Measurements from ENCODE around the gene CHCHD3. TPM values are rescaled to one million over a fixed set of nuclear protein-coding genes. Genes with fewer than 3 reads are reported as not detected.
"Not testable (repeated sequence)": the region's sequence is repeated elsewhere in the genome, so short reads cannot be mapped to it uniquely, and the experiment has no call there.

Gene CHCHD3
- total and polyA plus RNA-seq, 2 experiments from 2014 or later = 65.3 to 68.5 TPM

DNA sequence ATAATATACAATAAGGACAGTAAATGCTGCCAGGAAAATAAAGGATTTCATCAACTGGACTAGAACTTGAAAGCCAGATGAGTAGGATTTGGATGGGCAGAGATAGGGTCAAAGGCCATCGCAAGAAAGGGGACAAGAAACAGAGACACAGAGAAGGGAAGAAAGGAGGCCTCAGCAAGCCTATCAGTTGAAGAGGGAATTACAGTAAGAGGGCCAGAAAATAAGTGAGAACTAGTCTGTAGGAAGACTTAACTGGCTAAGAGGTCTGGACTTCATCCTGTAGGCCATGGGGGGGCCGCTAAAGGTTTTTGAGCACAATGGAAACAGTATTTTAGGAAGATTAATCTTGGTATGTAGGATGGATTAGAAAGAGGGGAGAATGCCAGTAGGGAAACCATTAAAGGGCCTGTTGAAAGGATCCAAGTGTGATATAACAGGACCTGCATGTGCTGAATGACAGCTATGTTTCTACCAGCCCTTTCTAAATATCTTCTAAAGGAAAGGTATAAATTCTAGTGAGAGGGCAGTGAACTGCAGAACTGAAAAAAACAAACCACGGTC lies 174.4 kb downstream of the CHCHD3 start:
- WGBS (ENCODE audit: low lambda C conversion rate, missing lambda C conversion rate) = 62% methylated on average over 3 of the region's 3 CpGs
- H3K4me3 ChIP-seq = no peak overlapping the region
- no peak overlapping the region for H3K4me2 ChIP-seq
- no peaks in the 10 kb centered on the region for H3K9me2 ChIP-seq (replicated peaks; ENCODE audit: insufficient read depth)
- peaks cover 7% of the 10 kb centered on the region for H3K4me1 ChIP-seq (ENCODE audit: insufficient read depth)
- no peak for DNase-seq (ENCODE audit: low spot score)
- peaks cover 2% of the 10 kb centered on the region for H3K79me2 ChIP-seq
- no peaks in the 10 kb centered on the region for H3K36me3 ChIP-seq (replicated peaks; ENCODE audit: insufficient read depth, low read depth)
- H4K20me1 ChIP-seq (ENCODE audit: insufficient read depth, poor library complexity, severe bottlenecking) = no peaks in the 10 kb centered on the region
- TF ChIP-seq CTCF (IDR thresholded peaks at IDR 0.05; ENCODE audit: poor library complexity) = no peak
- no peak for TF ChIP-seq EZH2phosphoT487 (IDR thresholded peaks at IDR 0.05; ENCODE audit: low read depth, severe bottlenecking, unreplicated experiment)
- no peak overlapping the region for H2AFZ ChIP-seq
- H3K27ac ChIP-seq = no peak overlapping the region
- H3K9me3 ChIP-seq (ENCODE audit: low read depth) = no peaks in the 10 kb centered on the region
- no peaks in the 10 kb centered on the region for H3K27me3 ChIP-seq

GRCh38 chr7:132906193-132906835 lies 175.6 kb downstream of the CHCHD3 start:
- Histone ChIP-seq H3K27ac (no peak overlapping the region), H4K20me1 (ENCODE audit: insufficient read depth, poor library complexity, severe bottlenecking) (no peaks in the 10 kb centered on the region), H3K27me3 (no peaks in the 10 kb centered on the region), H3K9me2 (replicated peaks; ENCODE audit: insufficient read depth) (no peaks in the 10 kb centered on the region), H3K4me1 (ENCODE audit: insufficient read depth) (peaks cover 7% of the 10 kb centered on the region), H3K9me3 (ENCODE audit: low read depth) (no peaks in the 10 kb centered on the region), H3K79me2 (peaks cover 2% of the 10 kb centered on the region), H3K4me2 (no peak overlapping the region), H2AFZ (no peak overlapping the region), H3K36me3 (replicated peaks; ENCODE audit: insufficient read depth, low read depth) (no peaks in the 10 kb centered on the region), H3K4me3 (no peak overlapping the region)
- 67% methylated on average over 7 of the region's 7 CpGs for WGBS (ENCODE audit: low lambda C conversion rate, missing lambda C conversion rate)
- no peak for TF ChIP-seq EZH2phosphoT487 (IDR thresholded peaks at IDR 0.05; ENCODE audit: low read depth, severe bottlenecking, unreplicated experiment)
- DNase-seq (ENCODE audit: low spot score) = no peak

GRCh38 chr7:132905136-132905535 lies 176.8 kb downstream of the CHCHD3 start:
- not testable (repeated sequence) for H3K27me3 ChIP-seq; H3K79me2 ChIP-seq; H3K36me3 ChIP-seq (replicated peaks; ENCODE audit: insufficient read depth, low read depth); DNase-seq (ENCODE audit: low spot score); H3K27ac ChIP-seq; H4K20me1 ChIP-seq (ENCODE audit: insufficient read depth, poor library complexity, severe bottlenecking); H3K4me1 ChIP-seq (ENCODE audit: insufficient read depth); H3K4me2 ChIP-seq; H3K4me3 ChIP-seq; H3K9me3 ChIP-seq (ENCODE audit: low read depth); H2AFZ ChIP-seq; H3K9me2 ChIP-seq (replicated peaks; ENCODE audit: insufficient read depth)
- 93% methylated on average over 6 of the region's 6 CpGs for WGBS (ENCODE audit: low lambda C conversion rate, missing lambda C conversion rate)

DNA sequence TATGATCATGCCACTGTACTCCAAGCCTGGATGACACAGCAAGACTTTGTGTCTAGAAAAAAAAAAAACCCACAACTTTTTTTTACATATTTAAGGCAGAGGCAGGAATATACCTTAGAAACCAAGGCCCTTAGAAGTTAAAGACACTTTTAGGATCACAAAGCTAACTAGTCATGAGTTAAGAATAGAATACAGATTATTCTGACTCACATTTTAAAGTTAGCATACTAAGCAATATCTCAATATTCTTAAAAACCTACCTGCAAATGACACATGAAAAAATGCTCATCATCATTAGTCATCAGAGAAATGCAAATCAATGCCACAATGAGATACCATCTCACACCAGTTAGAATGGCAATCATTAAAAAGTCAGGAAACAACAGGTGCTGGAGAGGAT lies 177.7 kb downstream of the CHCHD3 start:
- peaks cover 2% of the 10 kb centered on the region for H3K79me2 ChIP-seq
- no peaks in the 10 kb centered on the region for H3K9me3 ChIP-seq (ENCODE audit: low read depth)
- H2AFZ ChIP-seq = no peak overlapping the region

GRCh38 chr7:132902294-132902693 lies 179.6 kb downstream of the CHCHD3 start:
- H3K27ac ChIP-seq; H3K36me3 ChIP-seq (replicated peaks; ENCODE audit: insufficient read depth, low read depth); H2AFZ ChIP-seq; H3K4me2 ChIP-seq; H3K9me3 ChIP-seq (ENCODE audit: low read depth); H3K79me2 ChIP-seq; DNase-seq (ENCODE audit: low spot score); H3K4me3 ChIP-seq; H3K27me3 ChIP-seq; H3K4me1 ChIP-seq (ENCODE audit: insufficient read depth); H3K9me2 ChIP-seq (replicated peaks; ENCODE audit: insufficient read depth); H4K20me1 ChIP-seq (ENCODE audit: insufficient read depth, poor library complexity, severe bottlenecking): not testable (repeated sequence)
- WGBS (ENCODE audit: low lambda C conversion rate, missing lambda C conversion rate) = 97% methylated on average over 3 of the region's 3 CpGs

More for the DNA sequence above, 177.7 kb downstream of the CHCHD3 start:
- Histone ChIP-seq H3K9me2 (replicated peaks; ENCODE audit: insufficient read depth) (no peaks in the 10 kb centered on the region), H3K27me3 (no peaks in the 10 kb centered on the region), H3K4me3 (no peak overlapping the region), H3K4me2 (no peak overlapping the region), H3K27ac (no peak overlapping the region), H3K36me3 (replicated peaks; ENCODE audit: insufficient read depth, low read depth) (no peaks in the 10 kb centered on the region), H4K20me1 (ENCODE audit: insufficient read depth, poor library complexity, severe bottlenecking) (no peaks in the 10 kb centered on the region), H3K4me1 (ENCODE audit: insufficient read depth) (peaks cover 7% of the 10 kb centered on the region)
- TF ChIP-seq CTCF (IDR thresholded peaks at IDR 0.05; ENCODE audit: poor library complexity) (no peak), EZH2 (IDR thresholded peaks at IDR 0.05; ENCODE audit: borderline replicate concordance) (no peak), EZH2phosphoT487 (IDR thresholded peaks at IDR 0.05; ENCODE audit: low read depth, severe bottlenecking, unreplicated experiment) (no peak)
- no peak for DNase-seq (ENCODE audit: low spot score)

Data from hepatocyte (in vitro differentiated cells).